A673 (cell line): ENCODE measurements around the gene TRAPPC2L. TPM values are rescaled to one million over a fixed set of nuclear protein-coding genes. Genes with fewer than 3 reads are reported as not detected.

Experiments used
- BruUV-seq: library from RNA; stranded (reverse); fragments of 400-500 nt; replicated peaks from 2 replicates; lab custom pipeline; 2021; lab: Mats Ljungman, UMichigan
- CTCF ChIA-PET: fragments of 300-600 bp; sonication (Branson Sonifier 250); formaldehyde crosslinking; loops from one replicate; lab custom pipeline; 2022; ENCODE audit warnings: antibody characterized with exemption; lab: Charles Lee
- POLR2A ChIA-PET: fragments of 300-600 bp; sonication (Branson Sonifier 250); formaldehyde crosslinking; loops from one replicate; lab custom pipeline; 2022; ENCODE audit warnings: antibody characterized with exemption; ENCODE audit not compliant: low non-redundant PET; lab: Charles Lee
- DNase-seq: peaks from one replicate; pipeline ENCODE4 v3.0.0-alpha.2; 2015; ENCODE audit warnings: low spot score
- H3K27ac ChIP-seq: fragments of 200-600 bp; sonication (generic); 2 replicates; pipeline ENCODE4 v1.5.1; 2016; ENCODE audit warnings: mixed run types, low read depth, mild to moderate bottlenecking, mixed read lengths, antibody characterized with exemption, low read length; ENCODE audit not compliant: poor library complexity, severe bottlenecking
- H3K27me3 ChIP-seq: fragments of 200-600 bp; sonication (generic); replicated peaks from 2 replicates; pipeline ENCODE4 v1.6.1; 2017; ENCODE audit warnings: mixed run types, low read depth, mild to moderate bottlenecking, mixed read lengths, antibody characterized with exemption, low read length; ENCODE audit not compliant: insufficient read depth, poor library complexity
- H3K36me3 ChIP-seq: fragments of 200-600 bp; sonication (generic); 2 replicates; pipeline ENCODE4 v1.6.1; 2016; ENCODE audit warnings: mixed run types, mild to moderate bottlenecking, mixed read lengths, antibody characterized with exemption, low read length; ENCODE audit not compliant: insufficient read depth, poor library complexity, severe bottlenecking
- H3K4me1 ChIP-seq: fragments of 200-600 bp; sonication (generic); 2 replicates; pipeline ENCODE4 v1.6.1; 2017; ENCODE audit warnings: mixed run types, mild to moderate bottlenecking, mixed read lengths, antibody characterized with exemption, low read length; ENCODE audit not compliant: insufficient read depth, poor library complexity, severe bottlenecking
- H3K4me3 ChIP-seq: fragments of 200-600 bp; sonication (generic); 2 replicates; pipeline ENCODE4 v1.5.1; 2016; ENCODE audit warnings: low read depth, mixed run types, mild to moderate bottlenecking, mixed read lengths, low read length; ENCODE audit not compliant: poor library complexity, severe bottlenecking
- H3K9me3 ChIP-seq: fragments of 200-600 bp; sonication (generic); 2 replicates; pipeline ENCODE4 v1.6.1; 2016; ENCODE audit warnings: mixed run types, low read depth, mild to moderate bottlenecking, mixed read lengths, antibody characterized with exemption, low read length; ENCODE audit not compliant: poor library complexity, severe bottlenecking
- EZH2 ChIP-seq: fragments of 200-600 bp; sonication (generic); IDR thresholded peaks from 2 replicates; pipeline ENCODE4 v1.6.1; 2017; ENCODE audit warnings: borderline replicate concordance, low read depth, mild to moderate bottlenecking, mixed read lengths, antibody characterized with exemption, low read length; ENCODE audit not compliant: poor library complexity, severe bottlenecking
- intact Hi-C: fragments of 100-400 bp; cut with micrococcal nuclease; formaldehyde crosslinking; loops from one replicate; pipeline ENCODE4 v1.10.0; 2022; ENCODE audit not compliant: unreplicated experiment
- total RNA-seq: library from RNA; stranded (reverse); gene quantifications from 2 replicates; pipeline ENCODE4 v1.2.3, GENCODE V29; 2021
- TF ChIP-seq, protein P1 (sequence below): fragments of 300-800, 200-600 bp; sonication (generic); conservative IDR thresholded peaks from 2 replicates; pipeline ENCODE4 v1.5.1; 2017; ENCODE audit warnings: low read depth, mild to moderate bottlenecking, antibody characterized with exemption, low read length, moderate library complexity, mixed read lengths

TRAPPC2L gene
- total RNA-seq, 1 experiment from 2014 or later: 98.6 TPM

DNA sequence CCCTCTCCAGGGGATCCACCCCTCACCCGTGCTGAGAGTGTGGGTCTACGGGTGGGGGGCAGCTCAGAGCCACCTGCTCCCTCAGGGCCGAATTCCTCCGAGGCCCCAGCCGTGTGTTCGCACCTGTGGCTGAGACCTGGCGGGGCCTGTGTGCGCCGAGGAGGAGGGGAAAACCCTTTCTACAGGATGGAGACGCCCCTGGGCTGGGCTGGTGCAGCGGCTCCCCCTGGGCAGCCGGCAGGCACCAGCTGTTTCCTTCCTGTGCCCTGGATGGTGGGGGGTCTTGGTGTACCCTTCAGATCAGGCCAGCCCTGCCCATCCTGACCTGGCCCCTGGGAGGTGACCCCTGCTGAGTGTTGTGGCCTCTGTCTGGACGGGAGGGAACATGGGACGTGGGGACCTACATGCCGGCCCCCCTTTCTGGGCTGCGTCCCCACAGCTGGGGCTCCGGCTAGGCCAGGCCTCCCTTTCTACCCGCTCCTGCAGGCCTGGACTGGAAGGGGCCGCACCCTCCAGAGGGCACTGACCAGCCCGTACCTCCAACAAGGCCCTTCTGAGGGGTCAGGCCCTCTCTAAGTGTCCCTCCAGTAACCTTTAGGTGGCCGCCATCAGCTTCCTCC lies 37.9 kb downstream of the TRAPPC2L start:
- no peak for TF ChIP-seq EZH2
- TF ChIP-seq, protein P1, sequence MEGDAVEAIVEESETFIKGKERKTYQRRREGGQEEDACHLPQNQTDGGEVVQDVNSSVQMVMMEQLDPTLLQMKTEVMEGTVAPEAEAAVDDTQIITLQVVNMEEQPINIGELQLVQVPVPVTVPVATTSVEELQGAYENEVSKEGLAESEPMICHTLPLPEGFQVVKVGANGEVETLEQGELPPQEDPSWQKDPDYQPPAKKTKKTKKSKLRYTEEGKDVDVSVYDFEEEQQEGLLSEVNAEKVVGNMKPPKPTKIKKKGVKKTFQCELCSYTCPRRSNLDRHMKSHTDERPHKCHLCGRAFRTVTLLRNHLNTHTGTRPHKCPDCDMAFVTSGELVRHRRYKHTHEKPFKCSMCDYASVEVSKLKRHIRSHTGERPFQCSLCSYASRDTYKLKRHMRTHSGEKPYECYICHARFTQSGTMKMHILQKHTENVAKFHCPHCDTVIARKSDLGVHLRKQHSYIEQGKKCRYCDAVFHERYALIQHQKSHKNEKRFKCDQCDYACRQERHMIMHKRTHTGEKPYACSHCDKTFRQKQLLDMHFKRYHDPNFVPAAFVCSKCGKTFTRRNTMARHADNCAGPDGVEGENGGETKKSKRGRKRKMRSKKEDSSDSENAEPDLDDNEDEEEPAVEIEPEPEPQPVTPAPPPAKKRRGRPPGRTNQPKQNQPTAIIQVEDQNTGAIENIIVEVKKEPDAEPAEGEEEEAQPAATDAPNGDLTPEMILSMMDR: no peak
- no TSS peak for BruUV-seq
- no peak overlapping the region for H3K4me3 ChIP-seq
- POLR2A ChIA-PET: no interaction called here
- intact Hi-C loops: no loop called here
- no peaks in the 10 kb centered on the region for H3K27me3 ChIP-seq
- no peak overlapping the region for H3K27ac ChIP-seq
- no peak for DNase-seq
- H3K9me3 ChIP-seq: no peaks in the 10 kb centered on the region
- H3K4me1 ChIP-seq: no peaks in the 10 kb centered on the region
- H3K36me3 ChIP-seq: no peaks in the 10 kb centered on the region
- CTCF ChIA-PET: no interaction called here

DNA sequence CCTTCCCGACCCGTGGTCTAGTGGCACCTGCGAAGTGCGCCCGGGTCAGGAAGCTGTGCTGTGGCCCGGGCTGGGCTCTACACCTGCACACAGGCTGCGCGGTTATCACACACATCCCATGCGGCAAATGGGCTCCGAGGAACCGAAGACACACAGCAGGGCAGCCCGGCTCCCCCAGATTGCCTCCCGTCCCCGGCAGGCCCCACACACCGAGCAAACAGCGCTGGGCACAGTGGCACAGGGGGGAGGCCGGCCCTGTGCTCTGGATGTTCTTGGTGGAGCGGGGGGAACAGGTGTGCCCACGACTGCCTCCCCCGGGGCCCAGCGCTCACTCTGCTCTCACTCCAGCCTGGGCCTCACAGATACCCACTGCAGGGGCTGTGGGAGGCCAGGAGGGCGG lies 38.4 kb downstream of the TRAPPC2L start:
- no peak for TF ChIP-seq EZH2
- TF ChIP-seq, protein P1: no peak
- intact Hi-C loops: no loop called here
- Histone ChIP-seq H3K27me3 (no peaks in the 10 kb centered on the region), H3K4me3 (no peak overlapping the region), H3K4me1 (no peaks in the 10 kb centered on the region), H3K9me3 (no peaks in the 10 kb centered on the region), H3K27ac (no peak overlapping the region), H3K36me3 (no peaks in the 10 kb centered on the region)
- ChIA-PET POLR2A (no interaction called here), CTCF (no interaction called here)
- no peak for DNase-seq
- no TSS peak for BruUV-seq

DNA sequence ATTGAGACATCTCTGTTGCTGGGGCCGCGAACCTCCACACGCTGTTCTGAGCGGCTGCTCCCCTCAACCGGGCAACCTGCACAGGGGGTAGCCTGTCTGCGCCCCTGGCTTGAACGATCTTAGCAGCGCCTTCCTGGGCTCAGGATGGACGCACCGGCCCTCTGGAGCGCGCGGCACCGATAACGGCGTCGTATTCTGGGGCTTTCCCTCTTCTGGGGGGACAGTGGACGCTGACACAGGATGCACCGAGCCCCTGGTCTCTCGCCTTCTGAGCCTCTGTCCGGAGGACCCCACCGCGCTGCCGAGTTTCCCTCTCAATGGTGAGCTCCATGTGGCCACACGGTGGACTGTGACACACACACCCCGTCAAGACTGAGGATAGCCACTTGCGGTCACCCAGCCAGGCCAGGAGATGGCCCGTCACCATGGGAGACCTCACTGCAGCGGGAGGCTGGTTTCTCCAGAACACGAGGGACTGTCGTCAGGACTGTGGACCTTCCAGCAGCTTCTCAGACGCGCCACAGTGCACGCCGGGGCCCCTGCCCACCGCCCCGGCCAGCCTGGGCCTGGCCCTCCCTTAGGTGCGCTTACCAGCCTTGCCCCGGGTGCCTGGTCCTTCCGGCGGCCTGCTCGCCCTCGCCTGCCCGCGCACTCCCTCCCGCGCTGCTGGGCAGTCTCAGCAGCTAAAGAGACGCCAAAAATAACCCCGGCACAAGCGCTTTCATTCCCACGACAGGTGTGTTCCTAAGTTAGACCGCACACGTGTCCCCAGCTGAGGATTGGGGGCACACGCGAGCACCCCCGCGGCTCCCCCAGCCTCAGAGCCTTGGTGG lies 39.5 kb downstream of the TRAPPC2L start:
- TF ChIP-seq, protein P1: no peak
- TF ChIP-seq EZH2: no peak
- Histone ChIP-seq H3K4me1 (no peaks in the 10 kb centered on the region), H3K27ac (no peak overlapping the region), H3K9me3 (no peaks in the 10 kb centered on the region), H3K36me3 (no peaks in the 10 kb centered on the region), H3K27me3 (no peaks in the 10 kb centered on the region), H3K4me3 (no peak overlapping the region)
- DNase-seq: no peak
- POLR2A ChIA-PET: no interaction called here
- BruUV-seq: no TSS peak
- CTCF ChIA-PET: no interaction called here
- intact Hi-C loops: no loop called here
